ENCODE measurements around the gene VAV2.

GRCh38 chr9:133729617-133730281, 262.4 kb downstream of the VAV2 start:
- TF ChIP-seq CTCF (conservative IDR thresholded peaks at IDR 0.05), result no peak
- TF ChIP-seq ZFX (IDR thresholded peaks at IDR 0.05), result no peak

Data from C4-2B (cell line).